Activated CD4-positive, alpha-beta T cell treated with anti-CD3 and anti-CD28 coated beads for 36 hours (primary cell): Measurements from ENCODE around the gene COPE. TPM values are rescaled to one million over a fixed set of nuclear protein-coding genes. Genes with fewer than 3 reads are reported as not detected.

ENCODE experiments used
- ATAC-seq: fragments of 200-7000 bp; cut with Tn5 transposase; one replicate; pipeline ENCODE4 v1.10.0; 2021; ENCODE audit warnings: mild to moderate bottlenecking, moderate library complexity
- CTCF ChIA-PET: fragments of 350-600 bp; sonication (Branson Sonifier 250); formaldehyde crosslinking; loops from one replicate; lab custom pipeline; 2021; ENCODE audit warnings: antibody characterized with exemption; lab: Charles Lee
- POLR2A ChIA-PET: fragments of 350-600 bp; sonication (Branson Sonifier 250); formaldehyde crosslinking; loops from one replicate; lab custom pipeline; 2021; ENCODE audit warnings: antibody characterized with exemption, inconsistent platforms; lab: Charles Lee
- DNase-seq: peaks from one replicate; pipeline ENCODE4 v3.0.0-alpha.2; 2020
- H3K27ac Mint-ChIP-seq: one replicate; pipeline ENCODE4 v1.8.0; 2021; ENCODE audit warnings: mixed read lengths
- H3K27me3 Mint-ChIP-seq: one replicate; pipeline ENCODE4 v1.8.0; 2021; ENCODE audit warnings: mixed read lengths
- H3K36me3 Mint-ChIP-seq: one replicate; pipeline ENCODE4 v1.8.0; 2021; ENCODE audit warnings: low read depth, mixed read lengths
- H3K4me1 Mint-ChIP-seq: one replicate; pipeline ENCODE4 v1.8.0; 2021; ENCODE audit warnings: mixed read lengths
- H3K4me3 Mint-ChIP-seq: one replicate; pipeline ENCODE4 v1.8.0; 2021; ENCODE audit warnings: mild to moderate bottlenecking, moderate library complexity, mixed read lengths
- H3K9me3 Mint-ChIP-seq: one replicate; pipeline ENCODE4 v1.8.0; 2021; ENCODE audit warnings: low read depth, mixed read lengths
- intact Hi-C, 2 experiments: fragments of 100-400 bp; cut with DNase I in 1 of 2; cut with micrococcal nuclease in 1 of 2; formaldehyde crosslinking; loops; one replicate each; pipeline versions ENCODE4 v1.14.2 to v1.15.1; 2022 to 2024; cut with DNase I, micrococcal nuclease
- total RNA-seq, 2 experiments: library from RNA; stranded (reverse); gene quantifications; one replicate each; pipeline ENCODE4 v1.2.3, GENCODE V29; 2021

Gene COPE
- total RNA-seq, 2 experiments from 2014 or later = 158 to 182 TPM

DNA sequence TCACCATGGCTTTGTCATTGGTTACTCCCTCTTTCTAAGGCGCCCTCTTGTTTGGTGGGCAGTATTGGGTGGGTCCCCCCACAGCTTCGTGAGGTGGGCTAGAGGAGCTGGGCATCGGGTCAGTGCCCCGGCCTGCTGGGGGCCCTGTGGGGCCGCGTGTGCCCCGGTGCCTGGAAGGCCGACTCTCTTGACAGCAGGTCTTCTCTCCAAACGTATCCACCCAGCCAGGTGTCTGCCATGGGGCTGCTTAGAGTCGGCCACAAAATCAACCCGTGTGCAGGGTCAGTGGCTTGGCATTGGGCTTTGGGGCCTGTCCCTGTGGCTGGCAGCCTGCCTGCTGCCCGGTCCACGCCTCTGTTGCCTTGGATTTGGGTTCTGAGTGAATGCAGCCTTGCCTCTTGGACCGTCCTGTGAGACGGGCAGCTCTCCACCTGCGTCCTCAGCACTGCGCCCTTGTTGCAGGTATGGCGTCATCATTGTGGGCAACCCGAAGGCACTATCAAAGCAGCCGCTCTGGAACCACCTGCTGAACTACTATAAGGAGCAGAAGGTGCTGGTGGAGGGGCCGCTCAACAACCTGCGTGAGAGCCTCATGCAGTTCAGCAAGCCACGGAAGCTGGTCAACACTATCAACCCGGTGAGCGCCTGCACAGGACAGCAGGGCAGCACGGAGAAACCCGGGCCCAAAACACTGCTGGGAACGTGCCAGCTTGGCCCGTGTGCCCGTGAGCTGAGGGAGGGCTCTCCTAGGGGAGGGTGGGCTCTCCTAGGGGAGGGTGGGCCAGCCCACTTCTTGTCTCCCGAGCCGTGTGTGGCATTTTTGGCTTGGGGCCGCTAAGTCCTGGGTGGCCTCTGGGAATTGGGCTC is 56.0 kb downstream of the COPE start:
- Mint-ChIP-seq H3K4me3 (no peak overlapping the region), H3K27ac (no peak overlapping the region), H3K9me3 (no peaks in the 10 kb centered on the region), H3K27me3 (no peaks in the 10 kb centered on the region), H3K4me1 (no peaks in the 10 kb centered on the region), H3K36me3 (peaks cover 55% of the 10 kb centered on the region)
- POLR2A ChIA-PET = no interaction called here
- ATAC-seq = no peak
- intact Hi-C loops = no loop called here
- DNase-seq = no peak
- CTCF ChIA-PET = interaction anchor here (0.6 to 1.5 kb wide), 6 partner anchors 12 to 235 kb away, joined by 3 to 4 read pairs (median 3); partner anchors contain the start of gene UPF1

DNA sequence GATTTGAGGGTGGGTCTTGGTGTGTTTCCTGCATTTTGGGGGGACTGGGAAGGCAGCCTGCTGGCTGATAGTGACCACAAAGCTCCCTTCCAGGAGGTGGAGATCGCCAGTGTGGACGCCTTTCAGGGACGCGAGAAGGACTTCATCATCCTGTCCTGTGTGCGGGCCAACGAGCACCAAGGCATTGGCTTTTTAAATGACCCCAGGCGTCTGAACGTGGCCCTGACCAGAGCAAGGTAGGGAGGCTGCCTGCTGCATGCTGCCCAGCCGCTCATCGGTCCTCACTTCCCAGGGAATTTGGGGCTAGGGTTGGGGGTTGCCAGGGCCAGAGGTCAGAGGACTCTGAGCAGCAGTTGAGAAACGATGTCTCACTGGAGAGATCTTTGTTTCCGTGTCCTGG is 57.3 kb downstream of the COPE start:
- intact Hi-C loops = no loop called here
- POLR2A ChIA-PET = interaction anchor here (0.6 kb wide), 1 partner anchor 20 kb away, joined by 3 read pairs; no protein-coding TSS in a partner anchor
- no peaks in the 10 kb centered on the region for H3K27me3 Mint-ChIP-seq
- H3K4me1 Mint-ChIP-seq = no peaks in the 10 kb centered on the region
- H3K9me3 Mint-ChIP-seq = no peaks in the 10 kb centered on the region
- H3K36me3 Mint-ChIP-seq = peaks cover 59% of the 10 kb centered on the region
- no peak for DNase-seq
- H3K4me3 Mint-ChIP-seq = no peak overlapping the region
- ATAC-seq = no peak
- CTCF ChIA-PET = no interaction called here
- no peak overlapping the region for H3K27ac Mint-ChIP-seq

DNA sequence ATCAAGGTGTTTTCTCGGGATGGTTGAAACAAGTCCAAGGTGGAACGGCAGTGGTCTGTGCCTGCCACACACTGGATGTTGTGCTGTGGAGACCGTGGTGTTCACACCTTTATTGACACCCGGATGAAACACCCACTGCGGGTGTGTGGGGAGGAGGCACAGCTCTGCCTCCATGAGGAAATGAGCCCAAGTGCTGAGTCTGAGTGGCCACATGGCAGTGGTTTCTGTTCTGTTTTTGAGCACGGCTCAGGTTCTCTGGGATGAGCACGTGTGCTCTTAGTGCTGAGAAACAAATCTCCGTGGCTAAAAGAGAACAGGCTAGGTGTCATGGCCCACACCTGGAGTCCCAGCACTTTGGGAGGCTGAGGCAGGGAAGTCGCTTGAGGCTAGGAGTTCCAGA is 58.0 kb downstream of the COPE start:
- Mint-ChIP-seq H3K9me3 (no peaks in the 10 kb centered on the region), H3K36me3 (peaks cover 60% of the 10 kb centered on the region), H3K27me3 (no peaks in the 10 kb centered on the region), H3K4me3 (no peak overlapping the region), H3K27ac (no peak overlapping the region), H3K4me1 (no peaks in the 10 kb centered on the region)
- intact Hi-C loops = no loop called here
- ChIA-PET POLR2A (interaction anchor here (0.6 kb wide), 1 partner anchor 19 kb away, joined by 3 read pairs; no protein-coding TSS in a partner anchor), CTCF (interaction anchor here (0.6 kb wide), 1 partner anchor 410 kb away, joined by 3 read pairs; no protein-coding TSS in a partner anchor)
- ATAC-seq (no peak), DNase-seq (no peak)

DNA sequence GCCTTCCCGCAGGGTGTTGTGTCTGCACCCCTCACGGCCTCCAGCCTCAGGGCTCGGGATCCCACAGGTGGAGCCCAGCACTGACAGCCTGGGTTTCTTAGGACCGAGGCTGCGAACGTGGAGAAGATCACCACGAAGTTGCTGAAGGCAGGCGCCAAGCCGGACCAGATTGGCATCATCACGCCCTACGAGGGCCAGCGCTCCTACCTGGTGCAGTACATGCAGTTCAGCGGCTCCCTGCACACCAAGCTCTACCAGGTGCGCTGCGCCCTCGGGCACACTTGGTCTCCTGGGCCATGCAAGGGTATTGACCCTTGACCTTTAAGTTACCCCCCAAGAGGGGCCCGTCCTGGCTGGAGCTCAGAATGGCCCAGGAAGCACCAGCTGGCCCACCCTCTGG is 58.5 kb downstream of the COPE start:
- Mint-ChIP-seq H3K27me3 (no peaks in the 10 kb centered on the region), H3K9me3 (no peaks in the 10 kb centered on the region), H3K4me3 (no peak overlapping the region), H3K36me3 (peaks cover 57% of the 10 kb centered on the region), H3K4me1 (no peaks in the 10 kb centered on the region), H3K27ac (no peak overlapping the region)
- DNase-seq = no peak
- ChIA-PET POLR2A (no interaction called here), CTCF (interaction anchor here (0.6 kb wide), 1 partner anchor 410 kb away, joined by 3 read pairs; no protein-coding TSS in a partner anchor)
- ATAC-seq = no peak
- intact Hi-C loops = no loop called here

DNA sequence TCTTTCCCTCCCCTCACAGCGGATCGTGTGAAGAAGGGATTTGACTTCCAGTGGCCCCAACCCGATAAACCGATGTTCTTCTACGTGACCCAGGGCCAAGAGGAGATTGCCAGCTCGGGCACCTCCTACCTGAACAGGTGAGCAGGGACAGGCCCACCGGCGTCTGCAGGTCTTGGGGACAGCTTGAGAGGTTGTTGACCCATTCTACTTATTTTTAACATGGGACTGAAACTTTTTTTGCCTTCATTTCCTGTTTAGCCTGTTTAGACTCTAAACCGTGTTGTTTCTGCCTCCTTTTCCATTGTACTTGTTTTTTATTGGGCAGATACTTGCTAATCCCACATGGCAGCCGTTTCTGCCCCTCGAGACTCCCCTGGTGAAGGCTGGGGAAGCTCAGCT is 58.9 kb downstream of the COPE start:
- POLR2A ChIA-PET = no interaction called here
- H3K4me3 Mint-ChIP-seq = no peak overlapping the region
- CTCF ChIA-PET = no interaction called here
- intact Hi-C loops = no loop called here
- ATAC-seq (no peak), DNase-seq (no peak)
- H3K9me3 Mint-ChIP-seq = no peaks in the 10 kb centered on the region
- H3K4me1 Mint-ChIP-seq = no peaks in the 10 kb centered on the region
- H3K36me3 Mint-ChIP-seq = peaks cover 56% of the 10 kb centered on the region
- H3K27ac Mint-ChIP-seq = no peak overlapping the region
- no peaks in the 10 kb centered on the region for H3K27me3 Mint-ChIP-seq

DNA sequence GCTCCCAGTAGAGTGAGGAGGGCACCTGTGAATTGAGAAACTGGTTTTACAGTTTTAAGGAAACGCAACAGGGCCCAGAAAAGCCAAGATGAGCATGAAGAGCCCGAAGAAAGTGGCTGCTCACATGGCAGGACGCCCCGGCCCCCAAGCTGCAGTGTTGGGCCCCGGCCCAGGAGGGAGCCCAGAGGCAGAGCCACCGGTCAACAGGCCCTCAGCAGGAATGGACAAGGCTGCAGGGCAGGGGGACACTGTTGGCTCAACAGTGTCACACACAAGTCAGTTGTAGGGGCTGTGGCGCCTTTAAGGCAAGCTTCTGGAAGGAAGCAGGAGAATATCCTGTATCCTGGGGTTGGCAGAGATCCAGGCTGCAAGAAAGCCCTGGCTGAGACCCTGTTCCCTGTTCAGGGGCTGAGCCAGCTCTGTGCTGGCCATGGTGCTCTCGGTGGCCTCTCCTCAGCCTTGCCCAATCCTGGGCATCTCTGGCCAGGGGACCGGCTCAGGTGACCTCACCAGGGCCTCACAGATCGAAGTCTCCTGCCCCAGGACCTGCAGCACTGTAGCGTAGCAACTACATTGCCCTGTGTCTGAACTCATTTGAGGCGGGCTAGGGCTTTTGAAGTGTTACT is 59.4 kb downstream of the COPE start:
- intact Hi-C loops = no loop called here

DNA sequence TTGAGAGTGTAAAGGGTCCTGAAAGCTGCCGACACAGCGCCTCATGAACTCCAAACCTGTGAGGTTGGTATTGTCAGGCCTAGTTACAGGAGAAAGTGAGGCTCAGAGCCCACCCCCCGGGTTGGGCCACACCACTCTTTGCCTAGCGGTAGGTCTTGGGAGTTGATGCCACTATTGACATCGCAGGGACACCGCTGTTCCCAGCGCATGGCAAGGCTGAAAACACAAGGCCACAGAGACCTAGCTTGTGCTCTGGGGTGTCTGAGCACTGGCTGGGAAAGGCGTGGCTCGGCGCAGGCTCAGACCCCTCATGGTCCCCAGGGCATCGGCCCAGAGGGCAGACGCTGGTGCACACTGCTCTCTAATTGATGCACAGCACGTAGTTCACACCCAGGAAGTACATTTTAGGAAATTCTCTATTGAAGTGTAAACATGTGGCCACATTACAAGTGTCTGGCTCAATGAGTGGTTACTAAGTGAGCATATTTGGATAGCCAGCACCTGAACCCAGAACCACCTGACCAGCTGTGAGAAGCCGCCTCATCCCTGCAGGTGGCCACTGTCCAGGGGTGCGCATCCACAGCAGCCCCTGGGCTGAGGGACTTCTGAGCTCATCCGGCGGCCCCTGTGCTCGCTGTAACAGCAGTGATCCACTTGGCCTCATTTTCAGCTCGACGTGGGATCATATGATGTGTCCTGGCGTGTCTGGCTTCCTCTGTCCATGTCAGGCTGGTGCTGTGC is 60.1 kb downstream of the COPE start:
- intact Hi-C loops = no loop called here
- no peak for ATAC-seq
- Mint-ChIP-seq H3K27me3 (no peaks in the 10 kb centered on the region), H3K4me1 (no peaks in the 10 kb centered on the region), H3K4me3 (no peak overlapping the region), H3K27ac (no peak overlapping the region), H3K36me3 (peaks cover 60% of the 10 kb centered on the region), H3K9me3 (no peaks in the 10 kb centered on the region)
- ChIA-PET CTCF (interaction anchor here (1.6 kb wide), 1 partner anchor 11 kb away, joined by 6 read pairs; no protein-coding TSS in a partner anchor), POLR2A (interaction anchor here (0.5 kb wide), 1 partner anchor 30 kb away, joined by 3 read pairs; no protein-coding TSS in a partner anchor)
- no peak for DNase-seq

More for the DNA sequence above, 59.4 kb downstream of the COPE start:
- H3K27me3 Mint-ChIP-seq = no peaks in the 10 kb centered on the region
- H3K36me3 Mint-ChIP-seq = peaks cover 56% of the 10 kb centered on the region
- no peak for ATAC-seq
- no peak overlapping the region for H3K27ac Mint-ChIP-seq
- DNase-seq = no peak
- H3K4me3 Mint-ChIP-seq = no peak overlapping the region
- CTCF ChIA-PET = interaction anchor here (1.6 kb wide), 1 partner anchor 11 kb away, joined by 6 read pairs; no protein-coding TSS in a partner anchor
- POLR2A ChIA-PET = interaction anchor here (0.5 kb wide), 1 partner anchor 31 kb away, joined by 3 read pairs; no protein-coding TSS in a partner anchor
- no peaks in the 10 kb centered on the region for H3K9me3 Mint-ChIP-seq
- H3K4me1 Mint-ChIP-seq = no peaks in the 10 kb centered on the region

DNA sequence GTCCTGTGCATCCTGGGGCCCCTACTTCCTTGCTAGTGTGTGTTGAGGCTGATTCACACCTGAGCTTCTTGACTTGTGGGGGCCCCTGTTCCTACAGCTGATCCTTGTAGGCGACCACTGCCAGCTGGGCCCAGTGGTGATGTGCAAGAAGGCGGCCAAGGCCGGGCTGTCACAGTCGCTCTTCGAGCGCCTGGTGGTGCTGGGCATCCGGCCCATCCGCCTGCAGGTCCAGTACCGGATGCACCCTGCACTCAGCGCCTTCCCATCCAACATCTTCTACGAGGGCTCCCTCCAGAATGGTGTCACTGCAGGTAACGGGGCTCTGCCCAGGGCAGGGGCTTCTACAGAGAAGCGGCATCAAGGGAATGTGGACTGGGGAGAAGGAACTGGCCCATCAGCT is 62.0 kb downstream of the COPE start:
- Mint-ChIP-seq H3K9me3 (no peaks in the 10 kb centered on the region), H3K36me3 (peaks cover 63% of the 10 kb centered on the region), H3K27me3 (no peaks in the 10 kb centered on the region), H3K4me3 (no peak overlapping the region), H3K27ac (no peak overlapping the region), H3K4me1 (no peaks in the 10 kb centered on the region)
- intact Hi-C loops = no loop called here
- ATAC-seq = no peak
- ChIA-PET CTCF (interaction anchor here (0.7 to 2.9 kb wide), 3 partner anchors 9 to 414 kb away, joined by 3 to 11 read pairs (median 3); no protein-coding TSS in a partner anchor), POLR2A (no interaction called here)
- DNase-seq = no peak

DNA sequence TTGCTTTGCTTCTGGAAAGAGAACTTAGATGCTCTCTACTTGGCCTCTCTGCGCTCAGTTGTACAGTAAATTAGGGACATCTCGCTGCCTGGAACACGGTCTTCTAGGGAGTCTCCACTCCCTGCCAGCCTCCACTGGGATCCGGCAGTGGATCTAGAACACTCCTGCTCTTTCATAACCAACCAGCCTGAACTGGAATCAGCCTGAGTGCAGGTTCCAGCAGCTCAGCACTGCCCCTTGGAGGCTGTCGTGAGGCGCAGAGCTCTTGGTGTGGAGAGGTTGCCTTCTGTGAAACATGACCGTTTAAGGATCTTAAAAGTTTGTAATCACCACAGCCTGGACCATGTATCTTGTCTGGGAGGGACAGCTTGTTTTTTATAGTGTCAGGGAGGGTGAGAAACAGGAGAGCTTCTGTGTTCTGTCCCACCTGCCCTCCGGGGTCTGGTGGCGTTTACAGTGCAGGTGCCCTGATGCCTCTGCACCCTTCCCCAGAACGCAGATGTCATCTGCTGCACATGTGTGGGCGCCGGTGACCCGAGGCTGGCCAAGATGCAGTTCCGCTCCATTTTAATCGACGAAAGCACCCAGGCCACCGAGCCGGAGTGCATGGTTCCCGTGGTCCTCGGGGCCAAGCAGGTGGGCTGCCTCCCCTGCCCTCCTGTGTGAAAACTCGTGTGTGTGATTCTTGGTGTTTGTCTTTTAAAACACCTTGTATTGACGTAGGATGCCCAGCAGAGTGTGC is 62.6 kb downstream of the COPE start:
- Mint-ChIP-seq H3K9me3 (no peaks in the 10 kb centered on the region), H3K36me3 (peaks cover 56% of the 10 kb centered on the region)
- POLR2A ChIA-PET = no interaction called here

DNA sequence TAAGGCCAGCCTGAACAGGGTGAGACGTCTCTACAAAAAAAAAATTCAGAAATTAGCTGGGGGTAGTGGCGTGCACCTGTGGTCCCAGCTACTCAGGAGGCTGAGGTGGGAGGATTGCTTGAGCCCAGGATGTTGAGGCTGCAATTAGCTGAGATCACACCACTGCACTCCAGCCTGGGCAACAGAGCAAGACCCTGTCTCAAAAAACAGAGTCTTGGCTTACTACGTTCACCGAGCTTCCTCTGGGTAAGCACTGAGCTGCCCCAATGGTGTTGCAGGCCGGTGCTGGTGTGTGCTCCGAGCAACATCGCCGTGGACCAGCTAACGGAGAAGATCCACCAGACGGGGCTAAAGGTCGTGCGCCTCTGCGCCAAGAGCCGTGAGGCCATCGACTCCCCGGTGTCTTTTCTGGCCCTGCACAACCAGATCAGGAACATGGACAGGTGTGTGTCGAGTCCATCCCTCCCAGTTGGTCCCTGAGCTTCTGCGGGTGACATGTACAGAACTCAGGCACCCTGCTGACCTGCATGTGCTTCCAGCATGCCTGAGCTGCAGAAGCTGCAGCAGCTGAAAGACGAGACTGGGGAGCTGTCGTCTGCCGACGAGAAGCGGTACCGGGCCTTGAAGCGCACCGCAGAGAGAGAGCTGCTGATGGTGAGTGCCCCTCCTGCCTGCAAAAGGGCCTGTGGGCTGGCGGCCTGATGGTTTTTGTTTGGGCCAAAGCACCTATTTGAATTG is 63.4 kb downstream of the COPE start:
- Mint-ChIP-seq H3K9me3 (no peaks in the 10 kb centered on the region), H3K4me3 (no peak overlapping the region), H3K36me3 (peaks cover 57% of the 10 kb centered on the region), H3K27ac (no peak overlapping the region), H3K27me3 (no peaks in the 10 kb centered on the region), H3K4me1 (no peaks in the 10 kb centered on the region)
- ATAC-seq (no peak), DNase-seq (no peak)
- intact Hi-C loops = no loop called here
- ChIA-PET CTCF (interaction anchor here (1.4 to 2.9 kb wide), 3 partner anchors 9 to 262 kb away, joined by 3 to 11 read pairs (median 7); no protein-coding TSS in a partner anchor), POLR2A (no interaction called here)

More for the DNA sequence above, 62.6 kb downstream of the COPE start:
- H3K4me3 Mint-ChIP-seq = no peak overlapping the region
- ATAC-seq (no peak), DNase-seq (no peak)
- intact Hi-C loops = no loop called here
- no peaks in the 10 kb centered on the region for H3K4me1 Mint-ChIP-seq
- no peak overlapping the region for H3K27ac Mint-ChIP-seq
- no peaks in the 10 kb centered on the region for H3K27me3 Mint-ChIP-seq
- CTCF ChIA-PET = interaction anchor here (1.2 to 2.9 kb wide), 4 partner anchors 9 to 414 kb away, joined by 3 to 11 read pairs (median 5); no protein-coding TSS in a partner anchor
